C1 segment of cervical spinal cord (tissue), 14 donors: ENCODE results near the gene ASB16.

ENCODE experiments used
- DNase-seq, 14 donors: peaks; one replicate each; lab custom pipeline; 2025; lab: John Stamatoyannopoulos, UW

Gene ASB16

GRCh38 chr17:44209786-44210341 lies 39.4 kb downstream of the ASB16 start:
- no peak for DNase-seq

DNA sequence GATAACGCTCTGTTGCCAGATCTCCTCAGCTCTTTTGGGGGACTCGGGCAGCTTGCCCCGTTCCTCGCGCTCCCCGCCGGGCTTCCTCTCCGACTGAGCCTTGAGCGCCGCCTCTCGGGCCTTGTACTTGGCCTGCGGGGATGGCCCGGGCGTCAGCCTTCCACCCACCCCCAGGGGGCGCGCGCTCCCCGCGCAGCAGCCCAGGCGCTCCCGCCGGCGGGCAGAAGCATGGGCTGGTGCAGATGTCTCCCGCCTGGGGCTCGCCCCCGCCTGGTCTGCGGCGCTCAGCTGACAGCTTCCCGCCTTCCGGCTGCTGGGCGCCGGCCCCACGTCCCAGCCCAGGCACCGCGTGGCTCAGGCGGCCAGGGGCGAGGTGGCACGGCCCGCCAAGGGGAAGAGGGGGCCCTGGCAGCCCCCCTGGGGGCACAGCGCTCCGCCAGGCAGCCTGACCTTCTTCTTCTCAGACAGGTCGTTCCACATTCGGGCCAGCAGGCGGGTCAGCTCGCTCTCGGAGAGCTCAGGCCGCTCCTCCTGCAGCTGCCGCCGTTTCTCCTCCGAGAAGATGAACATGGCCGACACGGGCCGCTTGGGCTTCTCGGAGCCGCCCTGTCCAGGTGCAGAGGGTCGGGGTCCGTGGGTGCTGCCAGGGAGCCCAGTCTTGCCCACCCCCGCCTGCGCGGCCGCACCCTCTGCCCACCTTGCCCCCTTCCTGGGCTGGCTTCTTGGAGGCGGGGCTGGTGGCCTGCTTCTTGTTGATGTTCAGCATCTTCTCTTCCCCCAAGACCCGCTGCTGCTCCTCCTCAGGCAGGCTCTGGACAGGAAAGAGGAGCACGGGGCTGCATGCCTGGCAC lies 40.1 kb downstream of the ASB16 start:
- peak in 13 of 14 donors; percentile 54 to 92 (median 81) for DNase-seq

DNA sequence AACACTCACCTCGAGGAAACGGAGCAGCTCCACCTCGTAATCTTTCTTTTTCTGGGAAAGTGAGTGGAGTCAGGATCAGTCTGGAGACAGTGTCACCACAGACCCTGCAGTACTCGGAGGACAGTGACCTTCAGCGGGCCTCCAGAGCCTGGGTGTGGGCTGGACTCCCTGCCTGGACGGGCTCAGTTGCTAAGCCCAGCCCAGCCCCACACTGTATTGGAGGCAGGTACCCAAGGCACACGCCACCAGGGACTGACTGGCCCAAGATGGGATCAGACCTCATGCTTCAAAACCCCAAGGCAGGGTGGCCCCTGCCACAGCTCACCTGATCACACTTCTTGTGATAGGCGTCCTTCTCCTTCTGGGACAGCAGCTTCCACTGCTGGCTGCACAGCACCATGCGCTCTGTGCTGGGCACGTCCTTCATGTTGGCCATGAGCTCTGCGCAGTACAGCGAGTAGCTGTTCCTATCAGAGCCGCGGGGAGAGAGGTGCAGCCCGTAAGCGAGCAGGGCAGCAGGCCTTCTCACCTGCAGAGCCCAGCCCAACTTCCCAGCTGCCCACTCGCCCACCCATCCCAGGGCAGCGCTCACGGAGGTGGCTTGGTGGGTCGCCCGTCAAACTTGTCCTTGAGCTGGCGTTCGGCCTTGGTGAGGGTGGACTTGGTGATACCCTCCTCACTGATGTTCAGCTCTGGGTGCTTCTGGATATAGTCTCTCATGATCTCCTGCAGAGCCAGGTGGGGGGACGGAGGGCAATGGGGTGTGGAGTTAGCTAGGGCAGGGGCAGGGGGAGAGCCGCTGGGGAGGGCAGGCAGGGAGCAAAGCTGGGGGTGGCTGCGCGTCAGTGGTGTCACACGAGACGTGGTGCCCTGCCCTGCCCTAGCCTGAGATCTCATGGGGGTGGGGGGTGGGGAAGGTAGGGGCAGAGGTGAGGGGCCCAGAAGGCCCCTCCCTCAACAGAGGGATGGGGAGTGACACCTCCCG lies 41.1 kb downstream of the ASB16 start:
- DNase-seq, result no peak

GRCh38 chr17:44212507-44213402 lies 42.3 kb downstream of the ASB16 start:
- no peak for DNase-seq

- no peak for DNase-seq
Observed at GRCh38 chr17:44213403-44214229, 43.1 kb downstream of the ASB16 start.

DNA sequence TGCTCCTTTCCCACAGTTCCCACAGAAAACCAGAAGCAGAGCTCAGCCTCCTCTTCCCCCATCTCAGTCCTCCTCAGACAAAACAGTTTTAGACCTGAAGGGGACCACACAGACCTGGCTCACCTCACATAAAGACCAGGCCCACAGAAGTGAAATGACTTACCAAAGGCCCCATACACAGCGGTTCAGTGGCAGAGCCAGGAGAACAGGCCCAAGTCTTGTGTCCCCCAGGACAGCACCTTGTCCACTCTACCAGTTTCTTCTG lies 43.7 kb downstream of the ASB16 start:
- DNase-seq, result no peak

- DNase-seq, result no peak
Observed at GRCh38 chr17:44214896-44215295, 44.4 kb downstream of the ASB16 start.

GRCh38 chr17:44216173-44216572 lies 45.7 kb downstream of the ASB16 start:
- DNase-seq, result no peak

DNA sequence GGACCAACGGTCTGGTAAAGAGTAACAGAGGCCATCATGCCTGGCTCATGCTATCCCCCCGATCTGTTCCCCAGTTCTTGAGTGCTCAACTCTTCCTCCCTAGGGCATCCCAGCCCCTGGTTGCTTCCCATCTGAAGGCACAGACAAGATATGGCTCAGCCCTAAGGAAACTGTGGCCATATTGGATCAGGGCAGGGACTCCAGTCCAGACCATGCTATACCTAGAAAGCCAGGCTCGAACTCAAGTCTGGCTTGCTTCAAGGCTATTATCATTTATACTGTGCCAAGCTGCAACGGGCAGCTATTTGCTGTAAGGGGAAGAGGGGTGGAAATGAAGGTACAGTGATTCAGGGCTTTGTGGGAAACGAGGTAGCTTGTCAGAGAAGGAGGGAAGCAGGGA lies 46.2 kb downstream of the ASB16 start:
- no peak for DNase-seq

DNA sequence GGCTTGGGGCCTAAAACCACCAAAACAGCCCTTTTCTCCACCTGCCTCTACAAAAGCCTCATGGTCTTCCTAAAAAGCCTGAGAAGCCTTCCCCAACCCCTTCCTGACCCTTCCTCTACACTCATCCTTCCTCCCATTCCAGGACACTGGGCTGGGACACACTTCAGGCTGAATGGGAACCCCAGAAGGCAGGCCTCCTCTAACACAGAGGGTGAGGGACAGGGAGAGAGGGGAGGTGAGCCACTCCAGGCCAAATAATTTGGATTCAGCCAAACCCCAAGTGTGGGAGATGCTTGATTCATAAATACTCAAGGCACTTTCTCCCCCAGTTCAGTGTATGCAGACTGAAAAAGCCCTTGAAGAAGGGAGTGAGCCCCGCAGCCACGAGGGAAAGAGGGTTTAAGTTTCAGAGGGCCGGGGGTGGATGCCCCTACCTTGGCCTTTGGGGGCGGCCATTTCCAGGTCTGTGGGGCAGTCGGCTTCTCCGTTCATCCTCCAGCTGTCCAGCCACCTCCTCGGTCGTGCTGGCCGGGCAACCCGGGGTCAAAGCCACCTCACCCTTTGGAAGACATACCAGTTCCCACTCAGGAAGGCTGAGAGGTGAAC lies 47.3 kb downstream of the ASB16 start:
- peak in 2 of 14 donors; percentile 51 to 54 for DNase-seq

- DNase-seq, result peak in 13 of 14 donors; percentile 31 to 90 (median 83)
Observed at GRCh38 chr17:44218344-44219107, 48.0 kb downstream of the ASB16 start.

DNA sequence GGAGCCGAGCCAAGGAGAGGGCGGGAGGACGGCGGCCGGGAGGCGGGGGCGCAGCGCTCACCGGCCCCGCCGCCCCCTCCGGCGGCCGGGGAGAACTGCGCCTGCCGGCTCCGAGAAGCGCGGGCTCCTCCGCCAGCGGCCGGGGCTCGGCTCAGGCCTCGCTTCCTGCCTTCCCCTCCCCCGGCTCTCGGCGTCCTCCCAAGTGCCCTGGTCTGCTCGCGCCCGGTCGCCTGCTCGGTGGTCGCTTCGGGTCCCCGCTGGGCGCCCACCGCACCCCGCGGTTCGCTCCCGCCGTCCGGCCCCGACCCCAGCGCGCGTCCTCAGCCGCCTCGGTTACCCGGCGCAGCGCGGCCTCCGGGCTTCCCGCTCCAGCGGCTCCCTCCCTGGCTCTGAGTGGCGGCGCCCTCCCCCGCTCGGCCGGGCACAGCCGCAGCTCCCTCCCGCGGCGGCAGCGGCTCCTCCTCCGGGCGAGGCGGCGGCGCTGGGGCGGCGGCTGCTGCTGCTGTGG lies 48.7 kb downstream of the ASB16 start:
- DNase-seq, result peak in 8 of 14 donors; percentile 51 to 85 (median 71)

DNA sequence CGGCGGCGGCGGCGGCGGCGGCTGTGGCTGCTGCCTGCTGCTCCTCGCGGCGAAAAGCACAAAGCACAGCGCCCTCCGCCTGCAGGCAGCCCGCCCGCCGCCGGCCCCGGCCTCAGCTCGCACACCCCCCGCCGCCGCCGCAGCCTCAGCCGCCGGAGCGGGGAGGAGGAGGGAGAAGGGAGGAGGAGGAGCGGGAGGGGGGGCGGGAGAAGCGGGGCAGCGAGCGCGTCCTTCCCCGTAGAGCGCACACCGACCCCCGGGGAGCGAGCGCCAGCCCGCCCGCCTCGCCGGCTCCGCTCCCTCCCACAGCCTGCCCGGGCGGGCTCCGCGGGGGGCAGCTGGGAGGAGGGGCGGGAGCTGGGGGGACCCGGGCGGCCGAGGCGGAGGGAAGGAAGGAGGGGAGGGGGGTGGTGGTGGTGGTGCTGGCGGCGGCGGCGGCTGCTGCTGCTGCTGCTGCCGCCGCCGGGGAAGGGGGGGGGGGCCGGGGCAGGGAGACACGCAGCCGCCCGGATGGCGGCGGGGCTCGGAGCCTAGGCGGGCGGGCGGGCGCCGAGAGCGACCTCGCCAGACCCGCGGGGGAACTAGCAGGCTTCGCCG lies 49.2 kb downstream of the ASB16 start, which contains the start of gene UBTF:
Gene UBTF, minus strand, starts transcription at position 60 of the 597 bp plus-strand sequence. CDS start 1,446 bp downstream, outside the sequence.
- DNase-seq, result peak in 13 of 14 donors; percentile 33 to 86 (median 75)

DNA sequence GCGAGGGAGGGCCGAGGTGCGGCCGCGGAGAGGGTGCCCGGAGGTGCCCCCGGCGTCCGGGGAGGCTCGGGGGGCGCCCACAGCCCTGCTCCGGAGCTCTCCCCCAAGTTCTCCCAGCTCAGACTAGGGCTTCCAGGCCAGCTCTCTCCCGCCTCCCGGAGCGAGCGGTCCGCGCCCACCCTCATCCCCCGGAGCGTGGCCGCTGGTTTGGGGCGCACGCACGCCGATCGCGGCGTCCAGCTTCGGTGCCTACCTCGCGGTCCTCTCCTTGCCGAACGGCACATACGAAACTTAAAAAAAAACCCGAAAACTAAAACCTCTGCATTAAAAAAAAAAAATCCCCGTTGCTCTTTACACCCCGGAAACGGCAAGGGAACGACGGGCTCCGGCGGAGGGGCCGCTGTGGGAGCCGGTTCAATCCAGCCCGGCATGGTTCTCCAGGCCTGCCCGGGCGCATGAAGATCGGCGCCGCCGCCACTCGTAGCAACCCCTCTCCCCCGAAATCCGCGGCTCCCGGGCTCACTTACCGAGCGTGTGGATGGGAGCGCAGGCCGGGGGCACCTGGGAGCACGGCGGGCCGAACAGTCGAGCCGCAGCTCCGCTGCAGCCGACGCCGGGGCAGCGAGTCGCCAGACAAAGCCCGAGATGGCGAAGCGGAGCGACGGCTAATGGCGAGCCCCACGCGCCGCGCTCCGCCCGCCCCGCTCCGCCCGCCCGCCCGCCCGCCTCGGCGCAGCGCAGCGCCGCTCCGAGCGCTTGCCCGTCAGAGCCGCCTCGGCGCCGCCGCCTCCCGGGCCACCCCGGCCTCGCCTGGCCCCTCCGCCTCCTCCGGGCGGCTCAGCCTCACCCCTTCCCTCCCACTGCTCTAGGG lies 49.9 kb downstream of the ASB16 start:
- peak in 11 of 14 donors; percentile 43 to 79 (median 65) for DNase-seq

GRCh38 chr17:44221084-44221861 lies 50.8 kb downstream of the ASB16 start:
- peak in 12 of 14 donors; percentile 44 to 80 (median 70) for DNase-seq

- peak in 2 of 14 donors; percentile 64 to 82 for DNase-seq
Observed at GRCh38 chr17:44221862-44222111, 51.3 kb downstream of the ASB16 start.
